HCT116 (cell line): Measurements from ENCODE around the gene PNLIP.

Experiments
- CEBPB ChIP-seq: IDR thresholded peaks from 2 replicates; pipeline ENCODE4 v1.6.1; 2012; ENCODE audit warnings: low read depth
- CTCF ChIP-seq, 3 experiments: fragments of 200-600 bp in 1 of 3; sonication (generic) in 1 of 3; IDR thresholded peaks in 2 of 3; conservative IDR thresholded peaks in 1 of 3; 2 replicates each; pipeline ENCODE4 v1.5.1; 2012 to 2017; ENCODE audit warnings: low read depth in 2 of 3, low read length in 2 of 3, antibody characterized with exemption in 1 of 3, borderline replicate concordance in 1 of 3, control low read depth in 1 of 3, mild to moderate bottlenecking in 1 of 3, mixed read lengths in 1 of 3, mixed run types in 1 of 3, moderate library complexity in 1 of 3; ENCODE audit not compliant: insufficient read depth in 1 of 3
- EZH2 ChIP-seq: fragments of 200-600 bp; sonication (generic); IDR thresholded peaks from 2 replicates; pipeline ENCODE4 v1.6.1; 2017; ENCODE audit warnings: antibody characterized with exemption, mixed run types
- EZH2phosphoT487 ChIP-seq: fragments of 200-600 bp; IDR thresholded peaks from 2 replicates; pipeline ENCODE4 v1.6.1; 2018; ENCODE audit warnings: antibody characterized with exemption, borderline replicate concordance
- MAX ChIP-seq: IDR thresholded peaks from 2 replicates; pipeline ENCODE4 v1.6.1; 2012
- POLR2A ChIP-seq: IDR thresholded peaks from 2 replicates; pipeline ENCODE4 v1.7.0; 2011; ENCODE audit warnings: borderline replicate concordance; ENCODE audit not compliant: insufficient read depth, insufficient read length; ENCODE audit errors: extremely low read depth
- POLR2AphosphoS5 ChIP-seq: IDR thresholded peaks from 2 replicates; pipeline ENCODE4 v1.6.1; 2011; ENCODE audit warnings: mild to moderate bottlenecking, low read depth, low read length, moderate library complexity
- RAD21 ChIP-seq: IDR thresholded peaks from 2 replicates; pipeline ENCODE4 v1.6.1; 2012; ENCODE audit warnings: low read depth, mild to moderate bottlenecking
- REST ChIP-seq: IDR thresholded peaks from 2 replicates; pipeline ENCODE4 v1.6.1; 2012; ENCODE audit warnings: low read depth
- SIN3A ChIP-seq: IDR thresholded peaks from 2 replicates; pipeline ENCODE4 v1.6.1; 2012; ENCODE audit warnings: low read depth
- SRF ChIP-seq: IDR thresholded peaks from 2 replicates; pipeline ENCODE4 v1.6.1; 2012; ENCODE audit warnings: low read depth
- YY1 ChIP-seq: IDR thresholded peaks from 2 replicates; pipeline ENCODE4 v1.6.1; 2011; ENCODE audit warnings: low read length, low read depth, moderate library complexity, mild to moderate bottlenecking; ENCODE audit not compliant: insufficient replicate concordance; ENCODE audit errors: extremely low read depth
- ZBTB33 ChIP-seq: IDR thresholded peaks from 2 replicates; pipeline ENCODE4 v1.6.1; 2011; ENCODE audit warnings: mild to moderate bottlenecking, low read length, moderate library complexity; ENCODE audit not compliant: insufficient replicate concordance; ENCODE audit errors: extremely low read depth
- ZFX ChIP-seq: fragments of 450-650 bp; IDR thresholded peaks from 2 replicates; pipeline ENCODE4 v1.6.1; 2017

- TF ChIP-seq ZBTB33 (no peak), POLR2AphosphoS5 (no peak), CEBPB (no peak), SIN3A (no peak), ZFX (no peak), CTCF (IDR thresholded peaks at IDR 0.05 in 2 of 3, conservative IDR thresholded peaks at IDR 0.05 in 1 of 3; ENCODE audit: borderline replicate concordance in 1 of 3, insufficient read depth in 1 of 3, low read depth in 2 of 3, low read length in 2 of 3) (no peak), YY1 (no peak), RAD21 (no peak), REST (no peak), POLR2A (no peak), EZH2 (no peak), MAX (no peak), EZH2phosphoT487 (no peak), SRF (no peak)
Measured at GRCh38 chr10:116612107-116612769, 66.5 kb downstream of the PNLIP start.
